BE2C (cell line): ENCODE data around the gene SPACA7.

ENCODE experiments used
- DNase-seq: peaks from one replicate; pipeline ENCODE4 v3.0.0-alpha.2; 2020
- H3K27me3 ChIP-seq: fragments of 250-450 bp; sonication (Bioruptor Pico); 2 replicates; pipeline ENCODE4 v1.5.1; 2020; ENCODE audit warnings: mild to moderate bottlenecking
- H3K36me3 ChIP-seq: fragments of 250-450 bp; sonication (Bioruptor Pico); 2 replicates; pipeline ENCODE4 v1.5.1; 2020; ENCODE audit warnings: mild to moderate bottlenecking
- H3K4me1 ChIP-seq: fragments of 250-450 bp; sonication (Bioruptor Pico); 2 replicates; pipeline ENCODE4 v1.5.1; 2020
- H3K4me3 ChIP-seq: 2 replicates; pipeline ENCODE4 v1.5.1; 2011; ENCODE audit warnings: low read depth, low read length
- H3K9me3 ChIP-seq: fragments of 250-450 bp; sonication (Bioruptor Pico); 2 replicates; pipeline ENCODE4 v1.5.1; 2020
- CTCF ChIP-seq: IDR thresholded peaks from 2 replicates; pipeline ENCODE4 v1.5.1; 2012; ENCODE audit warnings: mild to moderate bottlenecking, low read depth, low read length

Gene SPACA7

GRCh38 chr13:112354330-112355273, 21.6 kb upstream of the SPACA7 start:
- H3K4me1 ChIP-seq, result no peaks in the 10 kb centered on the region
- no peak for TF ChIP-seq CTCF
- no peaks in the 10 kb centered on the region for H3K36me3 ChIP-seq
- no peak for DNase-seq
- H3K27me3 ChIP-seq, result peaks cover 74% of the 10 kb centered on the region
- no peak overlapping the region for H3K4me3 ChIP-seq
- H3K9me3 ChIP-seq, result no peaks in the 10 kb centered on the region

- TF ChIP-seq CTCF, result no peak
- no peaks in the 10 kb centered on the region for H3K36me3 ChIP-seq
- H3K4me3 ChIP-seq, result no peak overlapping the region
- H3K9me3 ChIP-seq, result no peaks in the 10 kb centered on the region
- H3K27me3 ChIP-seq, result peaks cover 66% of the 10 kb centered on the region
- no peak for DNase-seq
- H3K4me1 ChIP-seq, result no peaks in the 10 kb centered on the region
These were observed 20.8 kb upstream of the SPACA7 start for GRCh38 chr13:112355274-112355838.

- TF ChIP-seq CTCF, result no peak
- no peaks in the 10 kb centered on the region for H3K36me3 ChIP-seq
- DNase-seq, result no peak
- H3K27me3 ChIP-seq, result peaks cover 58% of the 10 kb centered on the region
- no peak overlapping the region for H3K4me3 ChIP-seq
- H3K9me3 ChIP-seq, result no peaks in the 10 kb centered on the region
- no peaks in the 10 kb centered on the region for H3K4me1 ChIP-seq
These were observed 20.0 kb upstream of the SPACA7 start for GRCh38 chr13:112356190-112356589.

GRCh38 chr13:112358156-112358555, 18.0 kb upstream of the SPACA7 start:
- TF ChIP-seq CTCF, result no peak

GRCh38 chr13:112362021-112362420, 14.1 kb upstream of the SPACA7 start:
- H3K27me3 ChIP-seq, result peaks cover 31% of the 10 kb centered on the region
- H3K9me3 ChIP-seq, result no peaks in the 10 kb centered on the region
- H3K4me3 ChIP-seq, result no peak overlapping the region
- no peaks in the 10 kb centered on the region for H3K4me1 ChIP-seq
- no peaks in the 10 kb centered on the region for H3K36me3 ChIP-seq
- no peak for DNase-seq
- TF ChIP-seq CTCF, result no peak

More at GRCh38 chr13:112358156-112358555, 18.0 kb upstream of the SPACA7 start:
- Histone ChIP-seq H3K9me3 (no peaks in the 10 kb centered on the region), H3K27me3 (peaks cover 49% of the 10 kb centered on the region), H3K4me1 (no peaks in the 10 kb centered on the region), H3K4me3 (no peak overlapping the region), H3K36me3 (no peaks in the 10 kb centered on the region)
- no peak for DNase-seq
